Measurements from ENCODE around the gene THAP12.

THAP12 gene

DNA sequence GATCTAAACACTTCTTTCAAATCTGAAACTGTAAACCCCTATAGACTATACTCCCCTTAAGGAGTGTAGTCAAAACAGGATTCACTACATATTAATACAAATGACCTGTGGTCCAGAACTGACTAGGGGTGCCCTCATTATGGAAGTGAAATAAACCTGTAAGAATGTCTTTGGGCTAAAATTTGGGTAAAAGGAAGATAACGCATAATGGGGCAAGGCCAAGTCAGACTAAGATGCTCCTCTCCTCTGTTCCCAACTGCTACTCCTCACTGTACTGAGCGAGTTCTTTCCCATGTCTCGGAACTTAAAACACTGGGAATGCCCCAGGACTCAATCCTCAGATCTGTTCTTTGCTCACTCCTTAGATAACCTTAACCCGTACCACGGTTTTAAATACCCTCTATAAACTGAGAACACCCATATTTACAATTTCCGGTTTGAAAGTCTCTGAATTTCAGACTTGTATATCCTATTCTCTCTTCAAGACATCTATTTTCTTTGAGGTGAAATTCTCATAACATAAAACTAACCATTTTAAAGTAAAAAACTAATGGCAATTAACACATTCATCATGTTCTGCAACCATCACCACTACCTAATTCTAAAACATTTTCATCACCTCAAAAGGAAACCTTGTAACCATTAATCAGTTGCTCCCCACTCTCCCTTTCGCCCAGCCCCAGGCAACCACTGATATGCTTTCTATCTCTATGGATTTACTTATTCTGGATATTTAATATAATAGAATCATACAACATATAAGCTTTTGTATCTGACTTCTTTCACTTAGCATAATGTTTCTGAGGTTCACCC lies 4.0 kb downstream of the THAP12 start:
- DNase-seq, result no peak

DNA sequence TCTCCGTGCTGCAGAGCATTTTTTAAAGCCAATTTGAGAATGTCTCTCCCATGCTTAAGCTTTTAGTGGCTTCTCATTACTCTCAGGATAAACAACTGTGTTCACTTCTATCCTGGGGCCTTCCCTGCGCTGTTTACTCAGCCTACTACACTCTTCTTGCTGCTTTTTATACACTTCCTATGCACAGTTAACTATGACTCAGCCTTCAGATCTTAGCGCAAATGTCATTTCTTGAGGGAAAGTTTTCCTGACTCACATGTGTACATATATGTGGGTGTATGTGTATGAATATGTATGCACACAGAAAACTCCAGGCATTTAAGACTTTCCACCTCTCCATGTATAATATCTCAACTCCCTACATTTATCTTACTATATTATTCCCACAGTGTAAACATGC lies 9.8 kb downstream of the THAP12 start:
- no peak for DNase-seq

DNA sequence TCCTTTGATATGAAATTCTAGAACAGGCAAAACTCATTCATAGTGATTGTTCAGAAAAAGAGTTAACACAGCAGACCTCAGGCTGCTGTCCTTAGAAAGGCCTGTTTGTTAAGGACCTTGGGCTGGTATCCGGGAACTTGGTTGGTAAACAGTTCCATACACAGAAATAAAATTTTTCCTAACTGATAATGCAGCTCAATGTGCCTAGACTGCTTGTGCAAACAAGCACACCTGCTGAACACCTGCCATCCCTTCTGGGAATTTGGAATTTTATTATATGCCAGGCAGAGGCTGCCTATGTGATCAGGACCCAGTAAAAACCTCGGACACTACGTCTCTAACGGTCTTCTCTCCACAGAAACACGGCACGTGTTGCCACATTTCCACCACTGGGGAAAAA lies 11.5 kb downstream of the THAP12 start:
- no peak for DNase-seq

DNA sequence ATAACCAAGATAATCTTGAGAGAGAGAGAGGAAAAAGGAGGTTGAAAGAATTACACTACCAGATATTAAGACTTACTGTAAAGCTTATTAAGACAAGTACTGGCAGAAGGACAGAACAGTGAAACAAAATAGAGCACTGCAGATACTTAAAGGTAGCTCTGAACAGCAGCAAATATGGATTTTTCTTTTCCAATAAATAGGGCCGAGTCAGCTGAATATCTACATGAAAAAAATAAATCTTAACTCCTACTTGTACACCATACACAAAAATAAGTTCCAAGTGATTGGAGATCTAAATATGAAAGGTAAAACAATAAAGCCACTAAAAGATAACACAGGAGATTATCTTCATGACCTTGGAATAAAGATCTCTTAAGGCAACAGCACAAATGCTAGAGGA lies 12.4 kb downstream of the THAP12 start:
- DNase-seq, result no peak

DNA sequence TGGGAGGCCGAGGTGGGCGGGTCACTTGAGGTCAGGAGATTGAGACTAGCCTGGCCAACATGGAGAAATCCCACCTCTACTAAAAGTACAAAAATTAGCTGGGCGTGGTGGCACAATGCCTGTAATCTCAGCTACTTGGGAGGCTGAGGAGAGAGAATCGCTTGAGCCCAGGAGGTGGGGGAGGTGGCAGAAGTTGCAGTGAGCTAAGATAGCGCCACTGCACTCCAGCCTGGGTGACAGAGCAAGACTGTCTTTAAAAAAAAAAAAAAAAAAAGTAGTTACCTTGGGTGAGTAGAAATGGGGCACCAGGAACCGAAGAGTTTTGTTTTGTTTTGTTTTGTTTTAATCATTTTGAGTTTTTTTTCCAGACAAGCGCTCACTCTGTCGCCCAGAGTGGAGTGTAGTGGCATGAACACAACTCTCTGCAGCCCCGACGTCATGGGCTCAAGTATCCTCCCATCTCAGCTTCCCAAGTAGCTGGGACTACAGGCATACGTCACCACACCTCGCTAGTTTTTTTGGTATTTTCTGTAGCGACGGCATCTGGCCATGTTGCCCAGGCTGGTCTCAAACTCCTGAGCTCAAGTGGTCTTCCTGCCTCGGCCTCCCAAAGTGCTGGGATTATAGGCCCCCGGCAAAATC lies 15.8 kb downstream of the THAP12 start:
- no peak for DNase-seq

DNA sequence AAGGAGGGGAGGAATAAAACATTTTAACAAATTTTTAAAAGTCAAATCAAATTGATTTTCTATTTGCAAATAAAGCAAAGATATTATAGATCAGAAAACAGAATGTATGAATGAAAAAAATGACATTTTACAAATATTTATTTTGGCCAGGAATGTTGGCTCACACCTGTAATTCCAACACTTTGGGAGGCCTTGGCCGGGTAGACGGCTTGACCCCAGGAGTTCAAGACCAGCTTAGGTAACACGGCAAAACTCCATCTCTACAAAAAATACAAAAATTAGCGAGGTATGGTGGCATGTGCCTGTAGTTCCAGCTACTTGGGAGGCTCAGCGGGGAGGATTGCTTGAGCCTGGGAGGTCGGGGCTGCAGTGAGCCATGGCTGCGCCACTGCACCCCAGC lies 18.2 kb downstream of the THAP12 start:
- DNase-seq, result no peak

DNA sequence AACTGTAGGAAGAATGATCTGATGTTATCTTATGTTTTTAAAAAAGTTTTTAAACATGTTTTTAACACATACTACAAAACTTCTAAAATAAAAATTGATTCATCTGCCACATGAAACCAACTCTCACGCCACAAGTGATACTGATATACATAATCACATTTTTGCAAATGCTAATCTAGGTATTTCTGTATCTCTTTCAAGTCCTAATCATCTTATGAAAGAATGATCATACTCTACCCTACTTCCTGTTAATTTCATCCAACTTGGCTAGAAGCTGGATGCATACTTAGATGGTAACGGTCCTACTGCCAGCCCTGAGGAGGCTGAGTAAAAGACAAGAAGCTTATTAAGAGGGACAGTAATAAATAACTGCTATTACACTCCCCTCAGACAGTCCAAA lies 19.2 kb downstream of the THAP12 start:
- no peak for DNase-seq

DNA sequence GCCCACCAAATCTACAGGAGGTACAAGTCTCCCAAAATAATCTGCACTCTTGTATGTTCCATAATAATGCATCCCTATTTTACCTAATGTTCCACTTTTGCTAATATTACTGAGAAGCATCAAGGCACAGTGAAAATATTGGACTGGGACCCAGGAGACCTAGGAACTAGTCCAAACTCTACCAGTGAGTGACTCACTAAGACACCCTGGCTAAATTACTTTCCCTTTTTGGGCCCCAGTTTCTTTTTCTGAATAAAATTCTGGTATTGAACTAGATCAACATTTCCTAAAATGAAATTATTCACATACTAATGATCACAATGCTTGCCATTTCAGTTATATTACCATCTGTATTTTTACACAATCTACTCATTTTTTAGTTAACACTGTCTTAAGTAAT lies 19.6 kb downstream of the THAP12 start:
- DNase-seq, result no peak

DNA sequence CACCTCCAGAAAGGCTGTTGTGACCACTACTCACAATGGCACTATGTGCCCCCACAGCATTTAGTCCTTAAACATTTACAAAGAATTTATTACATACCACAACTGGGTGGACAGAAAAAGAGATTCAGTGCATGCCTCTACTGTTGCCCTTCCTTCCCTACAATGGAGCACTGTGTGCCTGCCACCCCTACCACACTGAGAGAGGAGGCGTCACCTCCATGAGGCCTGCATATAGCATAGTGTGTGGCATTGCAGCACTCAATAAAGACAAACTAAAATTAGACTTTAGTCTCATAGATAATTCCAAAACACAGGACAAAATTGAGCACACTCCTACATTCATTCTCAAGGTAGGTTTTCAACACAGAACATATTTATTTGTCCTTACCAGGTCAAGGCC lies 25.8 kb downstream of the THAP12 start:
- no peak for DNase-seq

DNA sequence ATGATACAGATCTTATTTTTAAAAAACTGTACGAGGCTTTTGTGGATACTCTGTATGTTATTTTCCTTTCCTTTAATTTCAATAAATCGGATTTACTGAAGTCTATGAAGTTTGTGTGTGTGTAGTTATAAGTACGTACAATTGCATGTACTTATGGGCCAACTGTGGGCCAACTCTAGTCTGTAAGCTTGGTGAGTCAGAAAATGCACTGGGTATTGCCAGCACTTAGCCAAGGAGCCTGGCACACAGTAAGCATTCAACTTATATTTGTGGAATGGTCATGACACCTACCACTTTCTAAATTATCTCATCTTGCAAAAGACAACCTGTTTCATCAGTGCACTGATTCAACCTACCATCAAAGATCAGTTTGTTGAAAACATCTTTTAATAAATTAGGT lies 32.6 kb downstream of the THAP12 start:
- DNase-seq, result no peak

DNA sequence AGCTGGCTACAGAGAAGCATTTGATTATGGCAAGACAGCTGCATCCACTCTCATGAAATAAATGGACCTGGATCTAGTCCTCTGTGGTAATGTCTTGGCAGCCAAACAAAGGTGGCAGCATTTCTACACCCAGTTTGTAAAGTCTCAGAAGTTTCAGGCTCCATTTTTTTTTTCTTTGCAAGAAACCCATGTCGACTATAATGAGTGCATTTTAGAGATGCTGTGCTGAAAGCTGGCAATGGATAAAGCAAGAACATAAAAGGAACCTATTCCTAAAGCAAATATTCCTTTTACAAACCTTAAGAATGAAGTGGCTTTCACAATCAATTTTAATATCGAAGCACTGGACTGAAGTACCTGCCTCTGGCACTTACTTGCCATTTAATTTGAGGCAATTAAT lies 33.5 kb downstream of the THAP12 start:
- DNase-seq, result no peak

DNA sequence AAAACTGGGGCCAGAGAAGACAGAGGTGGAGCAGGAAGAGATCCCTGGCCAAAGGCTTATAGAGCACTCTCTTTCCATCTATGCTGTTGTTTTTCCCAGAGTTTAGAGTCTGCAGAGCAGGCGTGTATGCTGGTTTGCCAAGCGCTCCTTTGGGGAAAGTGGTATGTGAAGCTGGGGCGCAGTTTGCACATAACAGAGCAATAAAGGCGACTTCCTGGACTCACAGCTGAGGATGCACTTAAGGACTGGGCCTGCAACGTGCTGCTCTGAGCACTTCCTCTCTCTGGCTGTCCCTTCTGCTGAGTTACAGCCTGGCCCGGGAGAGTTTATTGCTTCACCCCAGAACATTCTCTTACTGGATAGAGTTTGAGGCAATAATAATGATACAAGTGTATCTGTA lies 41.7 kb downstream of the THAP12 start:
- DNase-seq, result no peak

DNA sequence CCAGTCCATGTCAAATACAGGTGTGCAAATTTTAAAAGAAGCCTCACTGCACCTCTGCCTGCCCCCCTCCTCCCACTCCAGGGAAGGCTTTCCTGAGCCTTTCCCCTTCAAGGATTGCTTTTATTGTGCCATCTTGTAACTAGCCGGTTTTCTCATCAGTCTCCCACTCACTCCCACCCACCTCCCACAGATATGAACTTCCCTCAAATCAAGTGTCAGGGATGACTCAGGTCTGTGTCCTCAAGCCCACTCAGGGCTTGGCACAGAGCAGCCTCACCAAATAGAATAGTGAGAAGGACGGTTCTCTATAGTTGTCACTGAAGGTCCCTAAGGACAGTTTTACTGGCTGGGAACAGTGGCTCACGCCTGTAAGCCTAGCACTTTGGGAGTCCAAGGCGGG lies 43.0 kb downstream of the THAP12 start:
- no peak for DNase-seq

DNA sequence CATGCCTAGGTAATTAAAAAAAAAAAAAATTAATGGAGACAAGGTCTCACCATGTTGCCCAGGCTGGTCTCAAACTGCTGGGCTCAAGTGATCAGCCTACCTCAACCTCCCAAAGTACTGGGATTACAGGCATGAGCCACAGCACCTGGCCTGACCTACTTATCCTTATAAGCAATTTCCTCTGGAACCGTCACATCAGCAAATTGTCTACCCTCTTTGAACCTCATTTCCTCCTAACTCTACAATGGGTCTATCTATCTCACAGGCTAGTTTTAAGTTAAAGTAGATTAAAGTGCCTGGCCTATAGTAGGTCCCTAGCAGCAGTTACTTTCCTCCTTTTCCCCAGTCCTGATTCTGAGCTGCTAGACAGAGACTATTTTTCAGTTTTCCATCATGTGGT lies 43.5 kb downstream of the THAP12 start:
- DNase-seq, result no peak

DNA sequence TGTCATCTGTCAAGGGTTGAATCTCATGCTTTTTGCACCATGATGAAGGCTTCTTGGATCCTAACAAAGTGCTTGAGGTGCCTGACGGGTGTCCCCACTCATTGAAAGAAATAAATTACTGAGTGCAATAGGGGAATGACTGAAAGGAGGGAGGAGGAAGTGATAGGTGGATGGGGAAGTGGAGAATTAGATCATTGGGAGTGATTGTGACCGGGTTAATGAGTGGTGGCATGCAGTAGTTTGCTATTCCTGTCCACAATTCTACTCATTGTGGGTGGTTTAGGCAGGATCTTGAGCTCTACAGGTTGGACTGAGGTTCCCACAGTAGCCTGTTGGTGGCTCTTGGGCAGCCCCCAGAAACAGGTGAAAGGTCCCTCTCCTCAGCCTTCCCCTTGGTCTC lies 44.3 kb downstream of the THAP12 start:
- DNase-seq, result no peak

DNA sequence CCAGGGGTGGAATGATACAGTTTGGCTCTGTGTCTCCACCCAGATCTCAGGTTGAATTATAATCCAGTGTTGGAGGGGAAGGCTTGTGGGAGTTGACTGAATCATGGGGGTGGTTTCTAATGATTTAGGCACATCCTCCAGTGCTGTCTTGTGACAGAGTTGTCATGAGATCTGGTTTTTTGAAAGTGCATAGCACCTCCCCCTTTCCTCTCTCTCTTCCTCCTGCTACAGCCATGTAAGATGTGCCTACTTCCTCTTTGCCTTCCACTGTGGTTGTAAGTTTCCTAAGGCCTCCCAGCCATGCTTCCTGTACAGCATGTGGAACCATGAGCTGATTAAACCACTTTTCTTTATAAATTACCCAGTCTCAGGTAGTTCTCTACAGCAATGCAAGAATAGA lies 45.1 kb downstream of the THAP12 start:
- DNase-seq, result no peak

DNA sequence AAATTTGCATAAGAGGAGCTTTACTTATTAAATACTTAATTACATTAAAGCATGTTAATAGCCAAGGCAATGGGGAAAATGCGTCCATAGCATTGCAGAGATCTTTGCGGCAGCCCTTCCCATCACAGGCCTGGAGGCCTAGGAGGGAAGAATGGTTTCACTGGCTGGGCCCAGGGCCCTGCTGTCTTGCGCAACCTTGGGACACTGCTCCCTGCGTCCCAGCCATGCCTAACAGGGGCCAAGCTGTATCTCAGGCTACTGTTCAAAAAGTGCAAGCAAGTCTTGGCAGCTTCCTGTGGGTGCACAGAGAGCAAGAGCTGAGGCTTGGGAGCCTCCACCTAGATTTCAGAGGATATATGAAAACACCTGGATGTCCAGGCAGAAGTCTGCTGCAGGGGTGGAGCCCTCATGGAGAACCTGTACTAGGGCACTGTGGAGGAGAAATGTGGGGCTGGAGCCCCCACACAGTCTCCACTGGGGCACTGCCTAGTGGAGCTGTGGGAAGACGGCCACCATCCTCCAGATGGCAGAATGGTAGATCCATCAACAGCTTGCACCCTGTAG lies 46.0 kb downstream of the THAP12 start:
- DNase-seq, result no peak

DNA sequence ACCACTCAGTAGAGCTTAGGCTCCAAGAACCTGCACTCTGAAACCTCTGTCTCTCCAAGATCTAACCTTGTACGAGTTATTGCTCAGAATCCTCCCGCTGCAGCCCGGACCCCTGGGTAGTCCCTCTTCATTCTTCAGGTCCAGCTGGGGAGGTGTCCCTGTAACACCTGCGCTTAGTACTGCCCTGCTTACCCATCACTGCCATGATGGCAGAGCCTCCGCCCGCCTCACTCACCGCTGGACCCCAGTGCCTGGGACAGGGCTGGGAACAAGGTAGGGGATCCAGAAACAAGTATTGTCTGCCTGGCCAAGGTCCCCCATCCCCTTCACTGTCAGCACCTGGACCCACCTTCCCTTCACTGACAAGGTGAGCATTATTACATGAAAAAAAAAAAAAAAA lies 50.3 kb downstream of the THAP12 start:
- no peak for DNase-seq

DNA sequence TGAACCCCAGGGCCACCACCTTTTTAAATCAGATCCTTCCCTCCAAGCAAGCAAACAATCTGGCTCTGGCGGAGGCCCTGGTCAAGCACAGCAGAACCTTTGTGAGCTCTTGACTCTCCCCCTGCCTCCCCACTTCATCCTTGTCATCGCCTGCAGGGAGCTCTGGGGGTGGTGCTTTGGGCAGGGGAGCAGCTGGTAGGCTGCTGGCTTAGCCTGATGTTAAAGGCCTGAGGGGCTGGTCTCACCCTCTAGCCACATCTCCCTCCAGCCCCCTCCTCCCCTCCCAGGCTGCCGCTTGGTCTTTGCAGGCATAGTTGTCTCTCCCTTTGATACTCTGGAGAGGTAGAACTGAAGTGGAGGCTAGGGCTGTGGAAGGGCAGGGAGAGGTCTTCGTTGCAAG lies 50.9 kb downstream of the THAP12 start:
- no peak for DNase-seq

DNA sequence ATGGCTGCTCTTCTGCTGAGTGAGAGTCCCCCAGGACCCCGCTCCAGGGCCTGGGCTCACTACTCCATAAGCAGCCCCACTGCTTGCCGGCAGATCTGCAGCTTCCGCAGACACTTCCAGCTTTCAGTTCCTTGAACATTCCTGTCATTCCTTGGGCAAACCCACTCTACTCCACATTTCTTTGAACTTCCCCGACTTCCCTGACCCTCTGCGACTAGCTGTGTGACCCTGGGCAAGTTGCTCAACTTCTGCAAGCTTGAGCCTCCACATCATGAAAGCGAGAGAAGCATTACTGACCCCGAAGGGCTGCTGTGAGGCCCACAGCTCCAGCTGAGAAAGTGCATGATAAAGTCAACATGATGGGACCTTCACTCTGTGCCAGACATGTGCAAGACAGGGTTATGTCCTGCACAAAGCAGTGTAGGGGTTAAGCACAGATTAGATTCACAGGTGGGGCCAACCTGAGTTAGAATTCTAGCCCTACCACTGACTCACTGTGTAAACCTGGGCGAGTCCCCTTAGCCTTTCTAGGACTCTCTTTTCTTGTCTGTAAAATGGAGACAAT lies 51.8 kb downstream of the THAP12 start:
- no peak for DNase-seq

DNA sequence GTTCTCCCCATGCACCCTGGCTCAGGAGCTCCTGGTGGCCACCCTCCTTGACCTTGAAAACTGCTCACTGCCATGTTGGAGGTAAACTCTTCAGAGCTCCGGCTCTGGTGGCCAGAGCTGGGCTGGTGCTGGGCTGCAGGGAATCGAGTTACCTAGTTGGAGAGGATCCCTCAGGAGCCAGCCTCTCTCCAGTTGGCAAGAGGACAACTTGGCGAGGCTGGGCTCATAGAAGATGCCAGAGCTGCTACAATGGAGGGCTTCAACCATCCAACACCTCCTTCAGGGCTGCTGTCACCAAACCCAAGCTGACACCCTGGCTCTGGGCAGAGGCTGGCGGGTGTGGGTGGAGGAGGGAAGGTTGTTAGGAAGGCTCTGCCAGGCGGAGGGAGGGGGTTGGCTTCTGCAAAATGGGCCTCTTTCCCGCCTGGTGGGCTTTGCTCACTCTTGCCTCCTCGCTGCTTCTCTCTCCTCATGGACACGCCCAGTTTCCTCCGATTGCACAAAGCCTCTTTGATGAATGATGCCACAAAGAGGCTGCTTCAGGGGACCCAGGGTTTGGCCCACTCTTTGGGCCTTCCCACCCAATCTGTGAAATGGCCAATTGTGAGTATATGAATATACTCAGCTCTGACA lies 53.1 kb downstream of the THAP12 start:
- DNase-seq, result no peak

DNA sequence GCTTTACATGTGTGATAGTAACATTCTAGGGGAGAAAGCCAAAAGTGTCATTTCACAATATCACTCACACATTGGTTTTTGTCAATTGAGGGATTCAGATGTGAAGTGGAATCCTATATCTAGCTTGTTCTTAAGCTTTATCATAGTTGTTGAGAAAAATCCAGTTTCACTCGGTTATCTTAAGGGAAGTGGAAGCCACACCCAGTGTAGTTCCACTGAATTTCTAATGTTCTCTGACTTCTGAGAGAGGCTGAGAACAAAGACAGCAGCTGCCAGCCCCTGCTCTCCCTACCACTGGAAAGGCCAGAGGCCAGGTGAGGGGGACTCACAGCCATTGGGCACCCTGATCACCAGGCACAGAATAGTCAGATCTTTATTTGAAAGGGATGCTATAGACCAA lies 53.7 kb downstream of the THAP12 start:
- no peak for DNase-seq

DNA sequence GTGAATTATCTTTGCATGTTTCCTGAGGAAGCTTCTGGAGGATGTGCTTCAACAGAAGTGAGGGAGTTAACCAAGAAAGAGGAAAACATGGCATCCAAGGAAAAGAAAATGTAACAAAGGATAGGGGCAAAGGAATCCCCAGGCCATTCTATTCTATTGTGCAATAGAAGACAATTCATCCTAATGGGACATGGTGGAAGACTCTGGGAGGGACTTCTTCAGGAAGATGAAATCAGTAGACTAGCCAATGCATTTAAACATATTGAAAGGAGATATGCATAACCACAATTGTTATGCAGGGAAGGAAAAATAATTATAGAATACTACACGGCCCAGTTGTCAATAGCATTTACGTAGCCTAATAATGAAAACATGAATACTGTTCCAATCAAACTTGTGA lies 55.7 kb downstream of the THAP12 start:
- no peak for DNase-seq

DNA sequence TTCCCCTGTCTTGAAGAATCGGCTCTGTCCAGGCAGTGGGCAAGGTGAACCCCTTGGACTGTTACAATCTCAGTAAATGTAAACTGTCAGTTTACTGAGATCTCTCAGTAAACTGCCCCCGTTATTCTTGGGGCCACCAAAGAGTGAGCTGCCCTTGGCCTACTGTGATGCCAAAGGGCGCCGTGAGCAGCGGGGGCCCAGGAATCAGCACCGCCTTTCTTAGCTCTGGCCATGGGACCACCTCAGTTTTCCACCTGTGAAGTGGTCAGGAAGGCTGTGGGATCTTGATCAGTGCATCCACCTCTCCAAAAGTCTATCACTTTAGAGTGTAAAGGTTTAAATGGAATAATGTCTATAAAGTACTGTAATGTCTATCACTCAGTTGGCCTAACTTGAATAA lies 57.1 kb downstream of the THAP12 start:
- no peak for DNase-seq
